Adipocyte (in vitro differentiated cells): ENCODE results near the gene AGPS.
"Not testable (repeated sequence)": the region's sequence is repeated elsewhere in the genome, so short reads cannot be mapped to it uniquely, and the experiment has no call there.

Experiments
- DNase-seq: peaks from one replicate; pipeline ENCODE4 v3.0.0-alpha.2; 2015; ENCODE audit warnings: low read depth
- H3K27me3 ChIP-seq: replicated peaks from 2 replicates; pipeline ENCODE4 v1.7.0; 2013; ENCODE audit warnings: mild to moderate bottlenecking, low read length, moderate library complexity; ENCODE audit not compliant: control insufficient read depth, insufficient read depth
- H3K36me3 ChIP-seq: 2 replicates; pipeline ENCODE4 v1.7.0; 2013; ENCODE audit warnings: low read length, mild to moderate bottlenecking, moderate library complexity; ENCODE audit not compliant: control insufficient read depth, insufficient read depth, severe bottlenecking
- H3K4me1 ChIP-seq: 2 replicates; pipeline ENCODE4 v1.7.0; 2013; ENCODE audit warnings: mild to moderate bottlenecking, low read length, moderate library complexity; ENCODE audit not compliant: control insufficient read depth, insufficient read depth
- H3K4me3 ChIP-seq: 2 replicates; pipeline ENCODE4 v1.7.0; 2013; ENCODE audit warnings: mild to moderate bottlenecking, low read length, moderate library complexity
- H3K9ac ChIP-seq: 2 replicates; pipeline ENCODE4 v1.7.0; 2013; ENCODE audit warnings: mild to moderate bottlenecking, low read length, moderate library complexity
- H3K9me3 ChIP-seq: 2 replicates; pipeline ENCODE4 v1.7.0; 2013; ENCODE audit warnings: mild to moderate bottlenecking, low read length, moderate library complexity; ENCODE audit not compliant: control insufficient read depth

Gene AGPS

GRCh38 chr2:177392373-177393202, at the start of gene AGPS:
Gene AGPS (plus strand): TSS chr2:177392773. CDS start chr2:177392790, 17 bp downstream.
- Histone ChIP-seq H3K36me3 (no peaks in the 10 kb centered on the region), H3K9ac (peak within 1 kb of the TSS; percentile 90)
- DNase-seq: peak; percentile 83

GRCh38 chr2:177343773-177344172, 48.8 kb upstream of the AGPS start:
- H3K9me3 ChIP-seq: no peaks in the 10 kb centered on the region
- H3K9ac ChIP-seq: no peak overlapping the region
- H3K36me3 ChIP-seq: no peaks in the 10 kb centered on the region
- no peak for DNase-seq
- no peak overlapping the region for H3K4me3 ChIP-seq
- H3K27me3 ChIP-seq: no peaks in the 10 kb centered on the region
- H3K4me1 ChIP-seq: peaks cover under 1% of the 10 kb centered on the region

More at GRCh38 chr2:177392373-177393202, at the start of gene AGPS:
- peaks cover 43% of the 10 kb centered on the region for H3K4me1 ChIP-seq
- H3K27me3 ChIP-seq: no peaks in the 10 kb centered on the region
- H3K9me3 ChIP-seq: no peaks in the 10 kb centered on the region
- peak within 1 kb of the TSS; percentile 91 for H3K4me3 ChIP-seq

- Histone ChIP-seq H3K27me3 (no peaks in the 10 kb centered on the region), H3K36me3 (no peaks in the 10 kb centered on the region), H3K4me3 (no peak overlapping the region), H3K9ac (no peak overlapping the region), H3K4me1 (no peaks in the 10 kb centered on the region), H3K9me3 (no peaks in the 10 kb centered on the region)
- DNase-seq: no peak
Measured at GRCh38 chr2:177344316-177344715, 48.3 kb upstream of the AGPS start.

- no peaks in the 10 kb centered on the region for H3K4me1 ChIP-seq
- no peak for DNase-seq
- H3K9ac ChIP-seq: no peak overlapping the region
- no peaks in the 10 kb centered on the region for H3K9me3 ChIP-seq
- no peaks in the 10 kb centered on the region for H3K27me3 ChIP-seq
- H3K36me3 ChIP-seq: no peaks in the 10 kb centered on the region
- no peak overlapping the region for H3K4me3 ChIP-seq
Measured at GRCh38 chr2:177346192-177346591, 46.4 kb upstream of the AGPS start.

- Histone ChIP-seq H3K36me3 (no peaks in the 10 kb centered on the region), H3K27me3 (no peaks in the 10 kb centered on the region), H3K4me1 (peaks cover 10% of the 10 kb centered on the region), H3K4me3 (no peak overlapping the region), H3K9ac (no peak overlapping the region), H3K9me3 (no peaks in the 10 kb centered on the region)
- DNase-seq: no peak
Measured at GRCh38 chr2:177347570-177347969, 45.0 kb upstream of the AGPS start.

- Histone ChIP-seq H3K36me3 (no peaks in the 10 kb centered on the region), H3K4me1 (peaks cover 16% of the 10 kb centered on the region), H3K9ac (no peak overlapping the region), H3K4me3 (no peak overlapping the region), H3K9me3 (no peaks in the 10 kb centered on the region), H3K27me3 (no peaks in the 10 kb centered on the region)
- no peak for DNase-seq
Measured at GRCh38 chr2:177348118-177348654, 44.4 kb upstream of the AGPS start.

- Histone ChIP-seq H3K36me3 (no peaks in the 10 kb centered on the region), H3K4me1 (peaks cover 18% of the 10 kb centered on the region), H3K4me3 (no peak overlapping the region), H3K27me3 (no peaks in the 10 kb centered on the region), H3K9ac (no peak overlapping the region), H3K9me3 (no peaks in the 10 kb centered on the region)
- no peak for DNase-seq
Measured at GRCh38 chr2:177348733-177349693, 43.6 kb upstream of the AGPS start.

GRCh38 chr2:177350624-177351023, 41.9 kb upstream of the AGPS start:
- H3K9ac ChIP-seq, H3K4me3 ChIP-seq, H3K27me3 ChIP-seq, H3K36me3 ChIP-seq, DNase-seq, H3K9me3 ChIP-seq: not testable (repeated sequence)
- peaks cover 21% of the 10 kb centered on the region for H3K4me1 ChIP-seq

GRCh38 chr2:177351121-177351520, 41.5 kb upstream of the AGPS start:
- not testable (repeated sequence) for H3K36me3 ChIP-seq, H3K9me3 ChIP-seq, H3K27me3 ChIP-seq, DNase-seq, H3K4me3 ChIP-seq, H3K9ac ChIP-seq
- H3K4me1 ChIP-seq: peaks cover 26% of the 10 kb centered on the region

- Histone ChIP-seq H3K4me1 (peaks cover 28% of the 10 kb centered on the region), H3K4me3 (peak overlapping the region; percentile 5), H3K27me3 (no peaks in the 10 kb centered on the region), H3K9me3 (no peaks in the 10 kb centered on the region), H3K9ac (no peak overlapping the region), H3K36me3 (no peaks in the 10 kb centered on the region)
- no peak for DNase-seq
Measured at GRCh38 chr2:177352441-177353186, 40.0 kb upstream of the AGPS start.
